Measurements from ENCODE around the gene POU6F2. TPM values are rescaled to one million over a fixed set of nuclear protein-coding genes. Genes with fewer than 3 reads are reported as not detected.

The POU6F2 gene
- total RNA-seq, 1 donor from 2014 or later = 0.40 TPM

GRCh38 chr7:39091145-39091544 is 113.4 kb downstream of the POU6F2 start:
- DNase-seq (ENCODE audit: low spot score) = no peak
- Mint-ChIP-seq H3K4me3 (ENCODE audit: unreplicated experiment) (no peak overlapping the region), H3K4me1 (ENCODE audit: low read depth) (peaks cover 7% of the 10 kb centered on the region), H3K27me3 (ENCODE audit: low read depth) (peaks cover 7% of the 10 kb centered on the region), H3K27ac (ENCODE audit: unreplicated experiment) (no peak overlapping the region), H3K9me3 (ENCODE audit: low read depth) (no peaks in the 10 kb centered on the region), H3K36me3 (ENCODE audit: low read depth) (no peaks in the 10 kb centered on the region)
- TF ChIP-seq CTCF (IDR thresholded peaks at IDR 0.05) = no peak

- no peak for DNase-seq (ENCODE audit: low spot score)
- H3K27ac Mint-ChIP-seq (ENCODE audit: unreplicated experiment) = no peak overlapping the region
- no peak overlapping the region for H3K4me3 Mint-ChIP-seq (ENCODE audit: unreplicated experiment)
- H3K9me3 Mint-ChIP-seq (ENCODE audit: low read depth) = no peaks in the 10 kb centered on the region
- peaks cover 10% of the 10 kb centered on the region for H3K4me1 Mint-ChIP-seq (ENCODE audit: low read depth)
- H3K27me3 Mint-ChIP-seq (ENCODE audit: low read depth) = peaks cover 5% of the 10 kb centered on the region
- no peaks in the 10 kb centered on the region for H3K36me3 Mint-ChIP-seq (ENCODE audit: low read depth)
- no peak for TF ChIP-seq CTCF (IDR thresholded peaks at IDR 0.05)
Measured at GRCh38 chr7:39091774-39092173, 114.1 kb downstream of the POU6F2 start.

GRCh38 chr7:39094731-39095130 is 117.0 kb downstream of the POU6F2 start:
- no peak for DNase-seq (ENCODE audit: low spot score)
- no peak overlapping the region for H3K4me3 Mint-ChIP-seq (ENCODE audit: unreplicated experiment)
- H3K36me3 Mint-ChIP-seq (ENCODE audit: low read depth) = no peaks in the 10 kb centered on the region
- no peak for TF ChIP-seq CTCF (IDR thresholded peaks at IDR 0.05)
- no peaks in the 10 kb centered on the region for H3K27me3 Mint-ChIP-seq (ENCODE audit: low read depth)
- no peaks in the 10 kb centered on the region for H3K9me3 Mint-ChIP-seq (ENCODE audit: low read depth)
- H3K27ac Mint-ChIP-seq (ENCODE audit: unreplicated experiment) = no peak overlapping the region
- H3K4me1 Mint-ChIP-seq (ENCODE audit: low read depth) = peaks cover 19% of the 10 kb centered on the region

- no peaks in the 10 kb centered on the region for H3K27me3 Mint-ChIP-seq (ENCODE audit: low read depth)
- no peaks in the 10 kb centered on the region for H3K9me3 Mint-ChIP-seq (ENCODE audit: low read depth)
- peaks cover 19% of the 10 kb centered on the region for H3K4me1 Mint-ChIP-seq (ENCODE audit: low read depth)
- no peak for TF ChIP-seq CTCF (IDR thresholded peaks at IDR 0.05)
- H3K27ac Mint-ChIP-seq (ENCODE audit: unreplicated experiment) = no peak overlapping the region
- no peaks in the 10 kb centered on the region for H3K36me3 Mint-ChIP-seq (ENCODE audit: low read depth)
- H3K4me3 Mint-ChIP-seq (ENCODE audit: unreplicated experiment) = no peak overlapping the region
- no peak for DNase-seq (ENCODE audit: low spot score)
Measured at GRCh38 chr7:39095875-39096619, 118.3 kb downstream of the POU6F2 start.

GRCh38 chr7:39098506-39098905 is 120.8 kb downstream of the POU6F2 start:
- H3K27me3 Mint-ChIP-seq (ENCODE audit: low read depth) = no peaks in the 10 kb centered on the region
- no peak overlapping the region for H3K27ac Mint-ChIP-seq (ENCODE audit: unreplicated experiment)
- TF ChIP-seq CTCF (IDR thresholded peaks at IDR 0.05) = no peak
- no peaks in the 10 kb centered on the region for H3K36me3 Mint-ChIP-seq (ENCODE audit: low read depth)
- peaks cover 19% of the 10 kb centered on the region for H3K4me1 Mint-ChIP-seq (ENCODE audit: low read depth)
- DNase-seq (ENCODE audit: low spot score) = no peak
- H3K9me3 Mint-ChIP-seq (ENCODE audit: low read depth) = no peaks in the 10 kb centered on the region
- H3K4me3 Mint-ChIP-seq (ENCODE audit: unreplicated experiment) = no peak overlapping the region

Measured in chondrocyte (in vitro differentiated cells).